22Rv1 (cell line): Measurements from ENCODE around the gene TOMM20L.

ENCODE experiments used
- CTCF ChIP-seq: fragments of 450-650 bp; IDR thresholded peaks from 2 replicates; pipeline ENCODE4 v1.5.1; 2017; ENCODE audit warnings: mild to moderate bottlenecking
- ZFX ChIP-seq: fragments of 450-650 bp; IDR thresholded peaks from 2 replicates; pipeline ENCODE4 v1.6.1; 2017; ENCODE audit warnings: antibody characterized with exemption, borderline replicate concordance

GRCh38 chr14:58395562-58395811 lies 243 bp upstream of the TOMM20L start:
- TF ChIP-seq CTCF (no peak), ZFX (no peak)
